Gastroesophageal sphincter (tissue), 4 donors: ENCODE results near the gene PPP2R5B. TPM values are rescaled to one million over a fixed set of nuclear protein-coding genes. Genes with fewer than 3 reads are reported as not detected.

ENCODE experiments used
- ATAC-seq: fragments of 150-250 bp; one replicate; pipeline ENCODE4 v1.9.1; 2016; ENCODE audit warnings: mild to moderate bottlenecking, moderate library complexity
- H3K27ac ChIP-seq, 4 donors: fragments of 200-600 bp; sonication (generic) in 3 of 4; 1 replicate in 3 of 4; 2 replicates in 1 of 4; pipeline ENCODE4 v1.5.1; 2016 to 2019
- H3K27me3 ChIP-seq: fragments of 200-600 bp; sonication (generic); one replicate; pipeline ENCODE4 v1.5.1; 2019
- H3K36me3 ChIP-seq, 2 donors: fragments of 200-600 bp; sonication (generic); one replicate each; pipeline ENCODE4 v1.5.1; 2019; ENCODE audit warnings: control low read depth in 1 of 2
- H3K4me1 ChIP-seq, 3 donors: fragments of 200-600 bp; sonication (generic); 1 replicate in 2 of 3; 2 replicates in 1 of 3; pipeline ENCODE4 v1.5.1; 2016 to 2019; ENCODE audit warnings: control low read depth in 2 of 3
- H3K4me3 ChIP-seq, 2 donors: fragments of 200-600 bp; sonication (generic); one replicate each; pipeline ENCODE4 v1.5.1; 2019; ENCODE audit warnings: mild to moderate bottlenecking in 1 of 2, moderate library complexity in 1 of 2
- H3K9me3 ChIP-seq, 3 donors: fragments of 200-600 bp; sonication (generic); one replicate each; pipeline ENCODE4 v1.5.1; 2017 to 2019; ENCODE audit warnings: control low read depth in 2 of 3
- CTCF ChIP-seq, 4 experiments: fragments of 200-600 bp in 2 of 4; fragments of 450-650 bp in 2 of 4; sonication (generic) in 1 of 4; IDR thresholded peaks; one replicate each; pipeline ENCODE4 v1.5.1; 2017 to 2019; ENCODE audit warnings: antibody characterized with exemption in 4 of 4, mild to moderate bottlenecking in 2 of 4, moderate library complexity in 2 of 4
- EP300 ChIP-seq: sonication (generic); formaldehyde crosslinking; IDR thresholded peaks from one replicate; pipeline ENCODE4 v1.6.1; 2017; ENCODE audit warnings: antibody characterized with exemption, mild to moderate bottlenecking
- POLR2A ChIP-seq, 2 donors: fragments of 450-650 bp; IDR thresholded peaks; one replicate each; pipeline ENCODE4 v1.6.1; 2017; ENCODE audit warnings: antibody characterized with exemption in 2 of 2, mild to moderate bottlenecking in 2 of 2, moderate library complexity in 1 of 2
- POLR2AphosphoS5 ChIP-seq: sonication (generic); formaldehyde crosslinking; IDR thresholded peaks from one replicate; pipeline ENCODE4 v1.6.1; 2017; ENCODE audit warnings: antibody characterized with exemption
- WGBS, 2 donors: methylation state at CpG; one replicate each; pipeline ENCODE4 v1.1.5; 2018; ENCODE audit warnings: low coverage in 1 of 2; 5-methylcytosine and 5-hydroxymethylcytosine counted together
- total RNA-seq, 4 donors: library from RNA; depleted of rRNA; stranded (reverse); fragments of >200 nt; gene quantifications; one replicate each; pipeline ENCODE4 v1.1.0, GENCODE V29; 2016

The PPP2R5B gene
- total RNA-seq, 4 donors from 2014 or later: 20.3 to 41.2 (median 27.0) TPM

- H3K4me1 ChIP-seq: peaks cover 0 to 17% (median 2%) of the 10 kb centered on the region in 3 donors
- no peaks in the 10 kb centered on the region for H3K9me3 ChIP-seq
- H3K36me3 ChIP-seq: peaks cover 0 to 88% of the 10 kb centered on the region in 2 donors
- no peak for TF ChIP-seq CTCF (IDR thresholded peaks at IDR 0.05)
- TF ChIP-seq POLR2AphosphoS5: no peak
- TF ChIP-seq POLR2A (IDR thresholded peaks at IDR 0.05): no peak
- no peak for TF ChIP-seq EP300
- no peaks in the 10 kb centered on the region for H3K27me3 ChIP-seq
- 89 to 100% methylated on average over 2 of the region's 7 CpGs for WGBS, 2 donors
- H3K4me3 ChIP-seq: no peak overlapping the region
- ATAC-seq: no peak
- no peak overlapping the region for H3K27ac ChIP-seq
These were observed 6.8 kb downstream of the PPP2R5B start for GRCh38 chr11:64931290-64931689.

- no peak overlapping the region for H3K4me3 ChIP-seq
- 83 to 89% methylated on average over 4 to 5 of the region's 5 CpGs for WGBS, 2 donors
- ATAC-seq: no peak
- no peak overlapping the region for H3K27ac ChIP-seq
- H3K27me3 ChIP-seq: no peaks in the 10 kb centered on the region
- peaks cover 0 to 80% of the 10 kb centered on the region in 2 donors for H3K36me3 ChIP-seq
- TF ChIP-seq POLR2AphosphoS5 (no peak), EP300 (no peak), POLR2A (IDR thresholded peaks at IDR 0.05) (no peak), CTCF (IDR thresholded peaks at IDR 0.05) (no peak)
- no peaks in the 10 kb centered on the region for H3K9me3 ChIP-seq
- H3K4me1 ChIP-seq: peaks cover 0 to 8% (median 0%) of the 10 kb centered on the region in 3 donors
These were observed 7.8 kb downstream of the PPP2R5B start for GRCh38 chr11:64932324-64932723.

- H3K4me3 ChIP-seq: no peak overlapping the region
- H3K27me3 ChIP-seq: no peaks in the 10 kb centered on the region
- ATAC-seq: no peak
- peaks cover 0 to 8% (median 0%) of the 10 kb centered on the region in 3 donors for H3K4me1 ChIP-seq
- no peaks in the 10 kb centered on the region for H3K9me3 ChIP-seq
- H3K27ac ChIP-seq: no peak overlapping the region
- 71 to 81% methylated on average over 3 to 4 of the region's 12 CpGs for WGBS, 2 donors
- no peak for TF ChIP-seq POLR2A (IDR thresholded peaks at IDR 0.05)
- TF ChIP-seq EP300: no peak
- TF ChIP-seq CTCF (IDR thresholded peaks at IDR 0.05): no peak
- no peak for TF ChIP-seq POLR2AphosphoS5
- peaks cover 0 to 70% of the 10 kb centered on the region in 2 donors for H3K36me3 ChIP-seq
These were observed 8.9 kb downstream of the PPP2R5B start for GRCh38 chr11:64933213-64933934.

- H3K27me3 ChIP-seq: no peaks in the 10 kb centered on the region
- no peaks in the 10 kb centered on the region for H3K9me3 ChIP-seq
- H3K27ac ChIP-seq: no peak overlapping the region
- TF ChIP-seq POLR2AphosphoS5: no peak
- no peak for TF ChIP-seq EP300
- no peak for TF ChIP-seq CTCF (IDR thresholded peaks at IDR 0.05)
- TF ChIP-seq POLR2A (IDR thresholded peaks at IDR 0.05): no peak
- no peak overlapping the region for H3K4me3 ChIP-seq
- ATAC-seq: no peak
- peaks cover 0 to 8% (median 0%) of the 10 kb centered on the region in 3 donors for H3K4me1 ChIP-seq
- peaks cover 0 to 62% of the 10 kb centered on the region in 2 donors for H3K36me3 ChIP-seq
- 92% methylated on average over 5 of the region's 10 CpGs; no CpG with 5 or more reads in 1 of the 2 donors for WGBS, 2 donors
These were observed 9.6 kb downstream of the PPP2R5B start for GRCh38 chr11:64933935-64934681.
